ENCODE data around the gene HBA2. TPM values are rescaled to one million over a fixed set of nuclear protein-coding genes. Genes with fewer than 3 reads are reported as not detected.
A peak's percentile ranks its signal among the peaks of the same experiment; 100 is the strongest.
"Not testable (repeated sequence)": the region's sequence is repeated elsewhere in the genome, so short reads cannot be mapped to it uniquely, and the experiment has no call there.

HBA2 gene
- polyA plus RNA-seq, 1 donor, result 1,686 TPM

GRCh38 chr16:175011-175949, 2.6 kb downstream of the HBA2 start:
- no peak for DNase-seq

- not testable (repeated sequence) for DNase-seq
These were observed 3.3 kb downstream of the HBA2 start for GRCh38 chr16:176006-176405.

- not testable (repeated sequence) for DNase-seq
These were observed 4.1 kb downstream of the HBA2 start, which contains the start of gene HBA1 for GRCh38 chr16:176477-177382. Gene HBA1 (plus strand): TSS chr16:176680. CDS start chr16:176717, 37 bp downstream.

GRCh38 chr16:177394-177822, 4.7 kb downstream of the HBA2 start:
- no peak for DNase-seq

- DNase-seq, result no peak
These were observed 5.4 kb downstream of the HBA2 start for GRCh38 chr16:177981-178667.

- no peak for DNase-seq
These were observed 6.0 kb downstream of the HBA2 start for GRCh38 chr16:178668-179015.

- DNase-seq, result no peak
These were observed 6.8 kb downstream of the HBA2 start for GRCh38 chr16:179211-180092.

- DNase-seq, result no peak
These were observed 7.5 kb downstream of the HBA2 start, which contains the start of gene HBQ1 for GRCh38 chr16:180101-180675. Gene HBQ1 (plus strand): TSS chr16:180459. CDS start chr16:180487, 28 bp downstream.

- peak; percentile 73 for DNase-seq
These were observed 8.2 kb downstream of the HBA2 start for GRCh38 chr16:180681-181564.

GRCh38 chr16:181565-182021, 8.9 kb downstream of the HBA2 start:
- no peak for DNase-seq

- no peak for DNase-seq
These were observed 10.3 kb downstream of the HBA2 start for GRCh38 chr16:183005-183404.

- DNase-seq, result no peak
These were observed 12.5 kb downstream of the HBA2 start for GRCh38 chr16:185213-185612.

GRCh38 chr16:185691-186090, 13.0 kb downstream of the HBA2 start:
- DNase-seq, result no peak

- DNase-seq, result no peak
These were observed 14.7 kb downstream of the HBA2 start for GRCh38 chr16:187330-187729.

GRCh38 chr16:188674-189073, 16.0 kb downstream of the HBA2 start:
- DNase-seq, result no peak

GRCh38 chr16:189604-190186, 17.0 kb downstream of the HBA2 start:
- DNase-seq, result no peak

GRCh38 chr16:191831-192230, 19.2 kb downstream of the HBA2 start:
- DNase-seq, result no peak

- DNase-seq, result no peak
These were observed 20.0 kb downstream of the HBA2 start for GRCh38 chr16:192686-193085.

- DNase-seq, result no peak
These were observed 20.8 kb downstream of the HBA2 start for GRCh38 chr16:193441-193840.

- no peak for DNase-seq
These were observed 21.8 kb downstream of the HBA2 start for GRCh38 chr16:194516-194915.

Measured in hindlimb muscle (tissue), 1 donor.